Prostate gland (tissue), 2 donors: Measurements from ENCODE around the gene ZBTB7C.

Source experiments
- POLR2A ChIP-seq: fragments of 450-650 bp; IDR thresholded peaks from one replicate; pipeline ENCODE4 v1.6.1; 2016; ENCODE audit warnings: antibody characterized with exemption, mild to moderate bottlenecking
- TF ChIP-seq, protein P1 (sequence below), 4 experiments: fragments of 200-600 bp in 2 of 4; fragments of 450-650 bp in 2 of 4; sonication (generic) in 2 of 4; IDR thresholded peaks; 1 replicate in 3 of 4; 2 replicates in 1 of 4; pipeline ENCODE4 v1.5.1; 2016 to 2019; ENCODE audit warnings: antibody characterized with exemption in 4 of 4, mild to moderate bottlenecking in 2 of 4, moderate library complexity in 2 of 4

DNA sequence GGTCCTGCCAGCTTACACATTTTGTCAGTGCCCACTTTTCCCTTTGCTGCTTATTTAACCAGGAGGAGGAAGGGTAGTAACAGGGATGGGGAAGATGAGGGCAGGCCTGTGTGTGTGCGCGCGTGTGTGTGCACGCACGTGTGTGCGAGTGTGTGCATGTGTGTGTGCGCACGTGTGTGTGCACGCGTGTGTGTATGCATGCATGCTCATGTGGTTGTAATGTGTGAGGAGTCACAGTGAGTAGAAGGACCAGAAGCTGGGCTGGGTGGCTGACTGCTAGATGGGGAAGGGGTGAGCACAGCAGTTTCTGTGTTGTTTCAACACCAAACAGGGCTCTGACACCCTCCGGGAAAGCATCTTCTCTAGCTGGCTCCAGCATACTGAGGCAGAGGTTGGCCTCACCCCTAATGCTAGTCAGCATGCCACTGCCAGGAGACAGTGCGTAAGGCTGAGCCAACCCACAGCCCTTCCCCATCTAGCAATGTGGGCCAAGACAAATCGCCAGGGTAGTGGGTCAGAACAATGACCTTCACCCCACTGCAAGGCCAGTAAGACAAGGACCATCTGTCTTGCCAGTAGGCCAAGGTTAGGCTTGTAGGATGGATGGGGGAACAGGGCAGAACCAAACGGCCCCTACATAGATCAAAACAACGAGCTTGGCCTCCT lies 260.0 kb downstream of the ZBTB7C start:
- TF ChIP-seq, protein P1, sequence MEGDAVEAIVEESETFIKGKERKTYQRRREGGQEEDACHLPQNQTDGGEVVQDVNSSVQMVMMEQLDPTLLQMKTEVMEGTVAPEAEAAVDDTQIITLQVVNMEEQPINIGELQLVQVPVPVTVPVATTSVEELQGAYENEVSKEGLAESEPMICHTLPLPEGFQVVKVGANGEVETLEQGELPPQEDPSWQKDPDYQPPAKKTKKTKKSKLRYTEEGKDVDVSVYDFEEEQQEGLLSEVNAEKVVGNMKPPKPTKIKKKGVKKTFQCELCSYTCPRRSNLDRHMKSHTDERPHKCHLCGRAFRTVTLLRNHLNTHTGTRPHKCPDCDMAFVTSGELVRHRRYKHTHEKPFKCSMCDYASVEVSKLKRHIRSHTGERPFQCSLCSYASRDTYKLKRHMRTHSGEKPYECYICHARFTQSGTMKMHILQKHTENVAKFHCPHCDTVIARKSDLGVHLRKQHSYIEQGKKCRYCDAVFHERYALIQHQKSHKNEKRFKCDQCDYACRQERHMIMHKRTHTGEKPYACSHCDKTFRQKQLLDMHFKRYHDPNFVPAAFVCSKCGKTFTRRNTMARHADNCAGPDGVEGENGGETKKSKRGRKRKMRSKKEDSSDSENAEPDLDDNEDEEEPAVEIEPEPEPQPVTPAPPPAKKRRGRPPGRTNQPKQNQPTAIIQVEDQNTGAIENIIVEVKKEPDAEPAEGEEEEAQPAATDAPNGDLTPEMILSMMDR (IDR thresholded peaks at IDR 0.05), result no peak
- TF ChIP-seq POLR2A, result no peak
